DMS153 (cell line): ENCODE data around the gene TXNRD1.
"Not testable (repeated sequence)": the region's sequence is repeated elsewhere in the genome, so short reads cannot be mapped to it uniquely, and the experiment has no call there.

Experiments
- DNase-seq: peaks from one replicate; lab custom pipeline; 2025; lab: John Stamatoyannopoulos, UW

The TXNRD1 gene

GRCh38 chr12:104215638-104216297, at the start of gene TXNRD1:
TXNRD1 (plus strand) TSS chr12:104215779; CDS start chr12:104215803, 24 bp downstream.
- DNase-seq: peak; percentile 47

- DNase-seq: no peak
Measured at GRCh38 chr12:104165801-104166200, 49.8 kb upstream of the TXNRD1 start.

GRCh38 chr12:104166465-104166864, 49.1 kb upstream of the TXNRD1 start:
- DNase-seq: no peak

- no peak for DNase-seq
Measured at GRCh38 chr12:104167519-104168458, 47.8 kb upstream of the TXNRD1 start.

GRCh38 chr12:104168596-104168995, 47.0 kb upstream of the TXNRD1 start:
- no peak for DNase-seq

GRCh38 chr12:104171785-104172569, 43.6 kb upstream of the TXNRD1 start:
- no peak for DNase-seq

- no peak for DNase-seq
Measured at GRCh38 chr12:104172570-104172947, 43.0 kb upstream of the TXNRD1 start.

- DNase-seq: not testable (repeated sequence)
Measured at GRCh38 chr12:104173804-104174203, 41.8 kb upstream of the TXNRD1 start.

- DNase-seq: no peak
Measured at GRCh38 chr12:104175726-104176247, 39.8 kb upstream of the TXNRD1 start.

GRCh38 chr12:104177336-104177662, 38.3 kb upstream of the TXNRD1 start:
- DNase-seq: no peak

- no peak for DNase-seq
Measured at GRCh38 chr12:104177663-104178501, 37.7 kb upstream of the TXNRD1 start.

GRCh38 chr12:104180374-104180773, 35.2 kb upstream of the TXNRD1 start:
- DNase-seq: no peak

GRCh38 chr12:104181313-104181712, 34.3 kb upstream of the TXNRD1 start:
- DNase-seq: no peak

GRCh38 chr12:104182144-104182543, 33.4 kb upstream of the TXNRD1 start:
- no peak for DNase-seq

- no peak for DNase-seq
Measured at GRCh38 chr12:104182621-104183378, 32.8 kb upstream of the TXNRD1 start.

- DNase-seq: no peak
Measured at GRCh38 chr12:104183443-104183842, 32.1 kb upstream of the TXNRD1 start.

- DNase-seq: peak; percentile 69
Measured at GRCh38 chr12:104187446-104188155, 28.0 kb upstream of the TXNRD1 start.

- no peak for DNase-seq
Measured at GRCh38 chr12:104188534-104188933, 27.0 kb upstream of the TXNRD1 start.

- DNase-seq: no peak
Measured at GRCh38 chr12:104189915-104190555, 25.5 kb upstream of the TXNRD1 start.
